Effector memory CD4-positive, alpha-beta T cell (primary cell): ENCODE results near the gene COX5B.
"Not testable (repeated sequence)": the region's sequence is repeated elsewhere in the genome, so short reads cannot be mapped to it uniquely, and the experiment has no call there.

Experiments used
- DNase-seq, 3 donors: peaks; one replicate each; pipeline ENCODE4 v3.0.0-alpha.2; 2020
- H3K27ac ChIP-seq: 2 replicates; pipeline ENCODE4 v1.7.0; 2013; ENCODE audit warnings: mild to moderate bottlenecking, low read length, moderate library complexity; ENCODE audit not compliant: insufficient read depth, poor library complexity, severe bottlenecking
- H3K27me3 ChIP-seq: replicated peaks from 2 replicates; pipeline ENCODE4 v1.7.0; 2013; ENCODE audit warnings: mild to moderate bottlenecking, low read length; ENCODE audit not compliant: insufficient read depth, control insufficient read depth, poor library complexity, severe bottlenecking
- H3K36me3 ChIP-seq: 2 replicates; pipeline ENCODE4 v1.7.0; 2013; ENCODE audit warnings: mild to moderate bottlenecking, low read length, moderate library complexity; ENCODE audit not compliant: control insufficient read depth, insufficient read depth
- H3K4me1 ChIP-seq: 2 replicates; pipeline ENCODE4 v1.7.0; 2013; ENCODE audit warnings: low read length, mild to moderate bottlenecking; ENCODE audit not compliant: control insufficient read depth, insufficient read depth, poor library complexity, severe bottlenecking
- H3K4me3 ChIP-seq: 2 replicates; pipeline ENCODE4 v1.7.0; 2013; ENCODE audit warnings: low read length, low read depth, mild to moderate bottlenecking; ENCODE audit not compliant: insufficient read depth, poor library complexity, severe bottlenecking
- H3K9me3 ChIP-seq: 2 replicates; pipeline ENCODE4 v1.7.0; 2013; ENCODE audit warnings: mild to moderate bottlenecking, low read length, moderate library complexity; ENCODE audit not compliant: control insufficient read depth

Gene COX5B

DNA sequence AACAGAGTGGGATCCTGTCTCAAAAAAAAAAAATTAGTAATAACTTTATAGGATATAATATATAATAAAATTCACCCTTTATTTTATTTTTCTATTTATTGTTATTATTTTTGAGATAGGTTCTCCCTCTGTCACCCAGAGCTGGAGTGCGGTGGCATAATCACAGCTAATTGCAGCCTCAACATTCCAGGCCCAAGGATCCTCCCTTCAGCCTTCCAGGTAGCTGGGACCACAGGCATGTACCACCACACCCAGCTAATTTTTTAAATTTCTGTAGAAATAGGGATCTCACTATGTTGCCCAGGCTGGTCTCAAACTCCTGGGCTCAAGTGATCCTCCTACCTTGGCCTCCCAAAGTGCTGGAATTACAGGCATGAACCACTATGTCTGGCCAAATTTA, 24.6 kb downstream of the COX5B start:
- Histone ChIP-seq H3K9me3 (no peaks in the 10 kb centered on the region), H3K27me3 (no peaks in the 10 kb centered on the region), H3K36me3 (no peaks in the 10 kb centered on the region), H3K4me3 (no peak overlapping the region), H3K4me1 (no peaks in the 10 kb centered on the region), H3K27ac (no peak overlapping the region)
- no peak for DNase-seq

DNA sequence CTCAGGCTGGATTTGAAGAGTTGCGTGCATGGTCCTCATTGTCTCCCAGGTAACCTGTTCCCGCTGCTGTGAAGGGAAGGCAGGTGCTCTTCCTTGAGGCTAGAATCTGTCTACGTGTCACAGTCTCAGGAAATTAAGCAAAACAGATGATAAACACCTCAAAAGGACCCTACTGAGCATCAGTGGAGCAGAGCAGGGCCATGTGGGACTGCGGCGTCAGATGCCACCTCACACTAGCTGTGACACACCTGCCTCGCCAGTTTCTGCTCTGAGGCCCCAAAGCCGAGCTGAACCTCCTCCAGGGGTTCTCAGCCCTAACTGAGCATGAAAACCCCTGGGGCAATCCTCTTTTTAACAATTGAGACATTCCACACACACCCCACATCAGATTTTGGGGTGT, 25.7 kb downstream of the COX5B start:
- Histone ChIP-seq H3K4me1 (no peaks in the 10 kb centered on the region), H3K9me3 (no peaks in the 10 kb centered on the region), H3K27ac (no peak overlapping the region), H3K4me3 (no peak overlapping the region), H3K36me3 (no peaks in the 10 kb centered on the region), H3K27me3 (no peaks in the 10 kb centered on the region)
- no peak for DNase-seq

DNA sequence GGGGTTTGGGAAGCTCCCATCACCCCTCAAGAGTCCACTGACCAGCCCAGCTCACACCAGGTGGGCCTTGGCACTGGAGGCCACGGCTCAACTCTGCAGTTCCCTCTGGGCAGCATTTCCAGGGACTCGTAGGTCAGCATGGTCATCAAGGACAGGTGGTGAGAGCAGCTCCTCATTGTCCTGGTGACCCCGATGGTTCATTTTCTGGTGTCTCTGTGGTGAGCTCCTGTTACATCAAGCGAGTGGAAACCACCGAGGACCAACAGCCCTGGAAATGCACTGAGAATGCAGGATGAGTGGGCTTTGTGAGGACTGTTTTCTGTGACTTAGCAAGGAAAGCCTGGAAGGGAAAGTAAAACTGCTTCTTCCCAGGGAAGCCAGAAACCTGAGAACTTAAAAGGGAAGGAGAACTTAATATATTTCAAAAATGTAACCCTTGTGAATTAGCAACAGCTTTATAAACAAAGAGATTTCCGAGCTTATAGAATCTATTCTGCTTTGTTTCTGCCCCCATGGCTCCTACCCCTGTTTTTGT, 26.8 kb downstream of the COX5B start:
- not testable (repeated sequence) for DNase-seq, H3K36me3 ChIP-seq, H3K27ac ChIP-seq, H3K4me3 ChIP-seq, H3K9me3 ChIP-seq, H3K4me1 ChIP-seq, H3K27me3 ChIP-seq

DNA sequence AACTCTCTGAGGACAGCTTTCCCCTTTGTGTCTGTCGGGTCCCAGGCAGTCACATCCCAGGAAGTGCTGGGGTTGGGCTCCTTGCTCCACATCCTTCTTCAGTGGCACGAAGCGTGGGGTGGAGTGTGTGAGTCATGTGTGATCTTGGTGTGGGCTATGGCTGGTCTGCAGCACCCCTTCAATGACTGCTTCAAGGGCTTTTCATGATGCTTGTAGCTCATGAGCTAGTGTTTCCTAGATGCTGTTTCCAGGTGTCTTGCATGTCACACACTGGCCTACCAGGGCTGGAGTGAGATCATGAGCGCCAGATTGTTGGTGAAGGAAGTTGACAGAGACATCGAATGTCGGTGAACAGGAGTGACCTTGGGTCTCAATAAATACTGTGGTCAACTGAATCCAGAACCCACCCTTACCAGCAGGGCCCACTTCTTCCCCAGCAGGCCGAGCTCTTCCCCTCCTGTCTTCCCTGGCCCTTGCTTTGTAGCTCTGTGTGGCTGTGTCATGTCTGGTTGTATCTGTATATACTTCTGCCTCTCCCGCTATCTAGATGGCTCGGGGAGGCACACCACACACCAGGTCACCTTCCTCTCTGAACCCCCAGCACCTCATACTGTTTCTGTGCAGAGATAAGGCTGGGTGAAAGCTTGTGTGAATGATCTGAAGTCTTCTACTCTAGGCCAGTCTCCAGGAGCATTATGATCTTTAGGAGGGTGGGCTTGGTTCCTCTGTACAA, 27.5 kb downstream of the COX5B start:
- H3K4me3 ChIP-seq = no peak overlapping the region
- H3K36me3 ChIP-seq = no peaks in the 10 kb centered on the region
- no peak overlapping the region for H3K27ac ChIP-seq
- no peak for DNase-seq
- no peaks in the 10 kb centered on the region for H3K4me1 ChIP-seq
- H3K9me3 ChIP-seq = no peaks in the 10 kb centered on the region
- H3K27me3 ChIP-seq = no peaks in the 10 kb centered on the region

DNA sequence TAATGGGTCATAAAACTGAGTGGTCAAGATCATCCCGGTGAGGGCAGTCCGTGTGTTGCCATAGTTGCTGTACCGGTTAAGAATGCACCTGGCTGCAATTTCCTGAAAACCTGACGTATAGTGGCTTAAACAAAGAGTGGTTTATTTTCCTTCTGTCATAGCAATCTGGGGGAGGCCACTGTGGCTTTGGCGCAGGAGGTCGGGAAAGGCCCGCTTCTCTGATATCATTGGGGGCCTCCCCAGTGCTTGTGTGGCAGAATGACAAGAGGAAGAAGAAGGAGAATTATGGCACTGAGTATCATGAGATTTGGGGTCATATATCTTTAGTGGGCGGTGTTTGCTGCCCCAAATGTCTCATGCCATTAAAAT, 28.0 kb downstream of the COX5B start:
- Histone ChIP-seq H3K9me3 (no peaks in the 10 kb centered on the region), H3K4me1 (no peaks in the 10 kb centered on the region), H3K27me3 (no peaks in the 10 kb centered on the region), H3K27ac (no peak overlapping the region), H3K4me3 (no peak overlapping the region), H3K36me3 (no peaks in the 10 kb centered on the region)
- no peak for DNase-seq

DNA sequence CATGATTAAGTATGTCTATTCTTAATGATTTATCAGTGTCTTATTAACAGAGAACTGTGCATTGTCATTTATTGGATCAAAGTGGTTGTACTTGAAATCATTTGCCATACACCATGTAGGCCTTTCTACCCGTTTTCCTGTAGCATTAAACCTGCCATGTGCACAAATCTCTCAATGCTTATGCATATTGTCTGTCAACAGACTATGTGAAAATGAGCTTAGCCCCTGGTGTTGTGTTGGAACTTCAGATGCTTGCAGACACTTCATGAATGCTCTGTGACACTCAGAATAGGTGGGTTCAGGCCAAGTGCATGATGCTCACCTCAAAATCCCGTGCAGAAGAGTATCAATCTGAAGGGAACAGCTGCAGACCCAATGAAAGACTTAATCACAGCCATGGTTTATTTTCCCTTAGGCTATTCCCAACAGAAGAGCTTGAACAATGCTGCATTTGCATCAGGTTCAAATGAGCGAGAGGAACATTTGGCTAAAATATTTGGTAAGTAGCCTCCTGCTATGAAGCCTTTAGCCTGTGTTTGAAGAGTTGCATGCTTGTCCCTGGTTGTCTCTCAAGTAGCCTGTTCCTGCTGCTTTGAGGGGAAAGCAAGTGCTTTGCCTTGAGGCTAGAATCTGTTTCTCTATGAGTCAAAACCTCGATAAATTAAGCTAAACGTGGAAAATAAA, 29.7 kb downstream of the COX5B start:
- Histone ChIP-seq H3K36me3 (no peaks in the 10 kb centered on the region), H3K9me3 (no peaks in the 10 kb centered on the region), H3K27ac (no peak overlapping the region), H3K4me3 (no peak overlapping the region), H3K27me3 (no peaks in the 10 kb centered on the region), H3K4me1 (no peaks in the 10 kb centered on the region)
- no peak for DNase-seq

DNA sequence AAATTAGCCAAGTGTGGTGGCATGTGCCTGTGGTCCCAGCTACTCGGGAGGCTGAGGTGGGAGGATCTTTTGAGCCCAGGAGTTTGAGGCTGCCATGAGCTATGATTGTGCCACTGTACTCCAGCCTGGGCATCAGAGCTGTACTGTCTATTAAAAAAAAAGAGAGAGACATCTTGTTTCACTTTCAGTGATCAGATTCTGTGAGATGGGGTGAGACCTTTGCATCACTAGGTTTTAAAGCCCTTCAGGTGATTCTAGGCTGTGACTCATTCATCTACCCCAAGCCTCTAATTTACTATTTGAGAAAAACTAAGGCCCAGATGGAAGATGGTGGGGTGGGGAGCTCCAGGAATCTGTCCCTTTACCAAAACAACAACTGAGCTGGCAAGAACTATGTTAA, 30.8 kb downstream of the COX5B start:
- no peaks in the 10 kb centered on the region for H3K9me3 ChIP-seq
- no peaks in the 10 kb centered on the region for H3K4me1 ChIP-seq
- no peak overlapping the region for H3K4me3 ChIP-seq
- no peak for DNase-seq
- no peaks in the 10 kb centered on the region for H3K27me3 ChIP-seq
- no peaks in the 10 kb centered on the region for H3K36me3 ChIP-seq
- no peak overlapping the region for H3K27ac ChIP-seq

DNA sequence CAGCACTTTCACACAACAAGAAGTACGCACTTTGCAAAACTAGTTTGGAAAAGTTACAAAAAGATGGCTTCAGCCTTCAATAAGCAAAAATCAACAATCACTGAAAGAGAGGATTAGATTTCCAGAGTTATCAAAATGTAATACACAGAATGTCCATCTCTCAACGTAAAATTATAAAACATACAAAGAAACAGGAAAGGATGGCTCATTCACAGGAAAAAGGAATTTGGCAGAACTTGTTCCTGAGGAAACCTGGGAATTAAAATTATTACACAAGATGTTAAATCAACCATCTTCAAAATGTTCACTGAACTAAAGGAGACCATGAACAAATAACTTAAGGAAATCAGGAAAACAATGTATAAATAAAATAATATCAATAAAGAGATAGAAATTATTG, 31.6 kb downstream of the COX5B start:
- no peak overlapping the region for H3K27ac ChIP-seq
- no peak overlapping the region for H3K4me3 ChIP-seq
- H3K36me3 ChIP-seq = no peaks in the 10 kb centered on the region
- H3K27me3 ChIP-seq = no peaks in the 10 kb centered on the region
- H3K9me3 ChIP-seq = no peaks in the 10 kb centered on the region
- DNase-seq = no peak
- H3K4me1 ChIP-seq = no peaks in the 10 kb centered on the region

DNA sequence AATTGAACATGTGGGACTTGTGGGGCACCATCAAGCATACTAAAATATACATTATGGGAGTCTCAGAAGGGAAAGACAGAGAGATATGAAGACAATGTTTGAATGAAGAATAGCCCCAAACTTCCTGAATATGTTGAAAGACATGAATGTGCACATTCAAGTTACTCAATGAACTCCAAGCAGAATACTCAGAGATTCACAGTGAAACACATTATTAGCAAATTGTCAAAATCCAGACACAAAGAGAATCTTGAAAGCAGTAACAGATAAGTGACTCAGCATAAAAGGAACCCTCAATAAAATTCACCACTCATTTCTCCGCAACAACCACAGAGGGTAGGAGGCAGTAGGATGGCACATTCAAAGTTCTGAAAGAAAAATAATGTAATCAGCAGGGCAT, 32.4 kb downstream of the COX5B start:
- no peak for DNase-seq
- H3K9me3 ChIP-seq = no peaks in the 10 kb centered on the region
- no peak overlapping the region for H3K4me3 ChIP-seq
- no peaks in the 10 kb centered on the region for H3K4me1 ChIP-seq
- H3K36me3 ChIP-seq = no peaks in the 10 kb centered on the region
- no peak overlapping the region for H3K27ac ChIP-seq
- H3K27me3 ChIP-seq = no peaks in the 10 kb centered on the region

DNA sequence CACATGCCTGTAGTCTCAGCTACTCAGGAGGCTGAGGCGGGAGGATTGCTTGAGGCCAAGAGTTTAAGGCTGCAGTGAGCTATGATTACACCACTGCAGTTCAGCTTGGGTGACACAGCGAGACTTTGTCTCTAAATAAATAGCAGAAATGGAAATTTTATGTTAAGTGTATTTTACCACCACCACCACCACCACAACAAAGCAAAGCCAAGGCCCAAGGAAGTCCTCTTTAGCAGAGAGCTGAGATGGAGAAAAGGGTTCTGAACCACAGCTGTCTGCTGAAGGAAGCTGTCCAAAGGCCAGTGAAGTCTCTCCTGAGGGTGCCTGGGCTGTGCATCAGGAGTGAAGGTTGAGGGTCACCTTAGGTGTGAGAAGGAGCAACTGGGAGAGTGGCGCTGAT, 41.4 kb downstream of the COX5B start:
- H3K27ac ChIP-seq, H3K4me1 ChIP-seq, H3K27me3 ChIP-seq, H3K4me3 ChIP-seq, H3K36me3 ChIP-seq, DNase-seq, H3K9me3 ChIP-seq: not testable (repeated sequence)
